Tibial nerve (tissue), 4 donors: ENCODE data around the gene C11orf58.

ENCODE experiments used
- EP300 ChIP-seq, 2 donors: sonication (generic); formaldehyde crosslinking; IDR thresholded peaks; one replicate each; pipeline ENCODE4 v1.6.1; 2017; ENCODE audit warnings: antibody characterized with exemption in 2 of 2, mild to moderate bottlenecking in 1 of 2
- TF ChIP-seq, protein P1 (sequence below), 5 experiments: fragments of 200-600 bp in 3 of 5; fragments of 450-650 bp in 2 of 5; sonication (generic) in 3 of 5; IDR thresholded peaks; one replicate each; pipeline ENCODE4 v1.5.1; 2016 to 2019; ENCODE audit warnings: antibody characterized with exemption in 5 of 5, mild to moderate bottlenecking in 3 of 5, moderate library complexity in 2 of 5

DNA sequence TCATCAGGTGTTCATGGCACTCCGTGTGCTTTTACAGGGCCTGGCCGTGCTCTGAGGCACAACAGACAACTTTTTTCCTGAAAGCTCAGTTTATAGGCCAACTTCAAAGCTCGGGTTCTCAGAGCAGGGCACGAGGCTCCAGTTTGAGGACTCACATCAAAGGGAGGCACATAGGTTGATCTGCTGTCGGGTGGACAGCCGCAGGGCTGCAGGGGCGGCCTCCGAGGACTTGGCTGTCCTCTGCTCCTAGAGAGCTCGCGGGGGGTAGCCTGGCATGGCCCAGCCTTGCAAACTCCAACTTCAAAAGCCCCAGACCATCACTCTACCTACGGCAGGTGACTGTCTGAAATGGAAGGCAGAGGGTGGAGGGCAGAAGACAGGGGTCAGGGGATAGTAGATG lies 31.6 kb downstream of the C11orf58 start:
- TF ChIP-seq, protein P1, sequence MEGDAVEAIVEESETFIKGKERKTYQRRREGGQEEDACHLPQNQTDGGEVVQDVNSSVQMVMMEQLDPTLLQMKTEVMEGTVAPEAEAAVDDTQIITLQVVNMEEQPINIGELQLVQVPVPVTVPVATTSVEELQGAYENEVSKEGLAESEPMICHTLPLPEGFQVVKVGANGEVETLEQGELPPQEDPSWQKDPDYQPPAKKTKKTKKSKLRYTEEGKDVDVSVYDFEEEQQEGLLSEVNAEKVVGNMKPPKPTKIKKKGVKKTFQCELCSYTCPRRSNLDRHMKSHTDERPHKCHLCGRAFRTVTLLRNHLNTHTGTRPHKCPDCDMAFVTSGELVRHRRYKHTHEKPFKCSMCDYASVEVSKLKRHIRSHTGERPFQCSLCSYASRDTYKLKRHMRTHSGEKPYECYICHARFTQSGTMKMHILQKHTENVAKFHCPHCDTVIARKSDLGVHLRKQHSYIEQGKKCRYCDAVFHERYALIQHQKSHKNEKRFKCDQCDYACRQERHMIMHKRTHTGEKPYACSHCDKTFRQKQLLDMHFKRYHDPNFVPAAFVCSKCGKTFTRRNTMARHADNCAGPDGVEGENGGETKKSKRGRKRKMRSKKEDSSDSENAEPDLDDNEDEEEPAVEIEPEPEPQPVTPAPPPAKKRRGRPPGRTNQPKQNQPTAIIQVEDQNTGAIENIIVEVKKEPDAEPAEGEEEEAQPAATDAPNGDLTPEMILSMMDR (IDR thresholded peaks at IDR 0.05), result no peak
- no peak for TF ChIP-seq EP300 (IDR thresholded peaks at IDR 0.05)
